HG02885 (cell line): ENCODE data around the gene NEUROG3.

Source experiments
- ATAC-seq: cut with Tn5 transposase; IDR thresholded peaks from one replicate; pipeline ENCODE4 v1.9.1; 2021; ENCODE audit warnings: mild to moderate bottlenecking; ENCODE audit not compliant: unreplicated experiment, poor library complexity

The NEUROG3 gene, protein sequence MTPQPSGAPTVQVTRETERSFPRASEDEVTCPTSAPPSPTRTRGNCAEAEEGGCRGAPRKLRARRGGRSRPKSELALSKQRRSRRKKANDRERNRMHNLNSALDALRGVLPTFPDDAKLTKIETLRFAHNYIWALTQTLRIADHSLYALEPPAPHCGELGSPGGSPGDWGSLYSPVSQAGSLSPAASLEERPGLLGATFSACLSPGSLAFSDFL

DNA sequence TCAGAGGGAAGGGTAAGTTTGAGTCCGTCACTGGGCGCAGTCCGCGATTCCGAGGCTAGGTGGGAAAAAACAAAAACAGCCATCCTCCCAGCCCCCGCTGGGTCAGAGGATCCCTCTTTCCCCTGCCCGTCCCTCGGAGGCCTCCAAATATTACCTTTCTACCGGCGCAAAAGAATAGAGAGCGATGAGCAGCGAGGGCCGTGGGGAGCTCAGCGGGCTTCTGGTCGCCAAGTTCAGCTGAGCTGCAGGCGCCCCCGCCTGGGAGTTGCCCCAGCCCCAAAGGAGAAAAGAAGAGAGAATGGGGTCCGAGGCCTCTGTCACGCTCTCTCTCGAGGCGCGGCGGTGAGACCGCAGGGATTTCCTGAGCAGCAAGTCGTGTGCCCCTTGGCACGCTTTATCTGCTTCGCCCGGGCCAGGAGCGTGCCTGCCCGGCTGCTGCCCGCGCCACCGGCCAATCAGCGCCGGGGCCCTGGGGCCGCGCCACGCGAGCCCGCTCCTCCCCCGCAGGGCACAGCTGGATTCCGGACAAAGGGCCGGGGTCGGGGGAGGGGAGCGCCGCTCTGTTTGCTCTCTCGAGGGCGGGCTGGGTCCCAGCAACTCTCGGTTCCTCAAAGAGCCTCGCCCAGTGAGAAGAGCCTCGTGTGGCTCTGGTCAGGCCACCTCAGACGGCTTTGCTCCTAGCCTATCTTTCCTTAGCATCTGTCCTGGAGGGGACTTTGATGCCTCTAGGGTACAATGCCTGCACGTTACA, at the start of gene NEUROG3:
TSS of gene NEUROG3 (minus strand) at position 367 of the 751 bp plus-strand sequence. CDS start 379 bp downstream, outside the sequence.
- peak; percentile 59 for ATAC-seq

DNA sequence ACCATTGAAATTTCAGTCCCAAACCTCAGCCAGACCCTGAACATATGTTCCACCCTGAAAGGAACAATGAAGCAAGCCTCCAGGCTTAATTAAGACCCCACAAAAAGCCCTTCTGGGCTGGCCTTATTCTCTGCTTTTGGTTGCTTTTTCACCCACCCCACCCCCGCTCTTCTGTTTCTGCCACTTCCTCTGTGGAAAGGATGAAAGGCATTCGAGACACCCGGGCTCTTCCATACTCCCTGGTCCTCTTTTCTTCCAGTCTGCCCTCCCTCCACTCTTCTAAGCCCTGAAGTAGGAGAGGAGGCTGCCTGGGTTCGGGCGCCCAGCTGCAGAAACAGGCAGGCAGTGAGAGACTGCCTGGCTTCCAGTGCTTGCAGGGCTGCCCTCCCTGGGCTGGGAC, 47.4 kb upstream of the NEUROG3 start:
- no peak for ATAC-seq

DNA sequence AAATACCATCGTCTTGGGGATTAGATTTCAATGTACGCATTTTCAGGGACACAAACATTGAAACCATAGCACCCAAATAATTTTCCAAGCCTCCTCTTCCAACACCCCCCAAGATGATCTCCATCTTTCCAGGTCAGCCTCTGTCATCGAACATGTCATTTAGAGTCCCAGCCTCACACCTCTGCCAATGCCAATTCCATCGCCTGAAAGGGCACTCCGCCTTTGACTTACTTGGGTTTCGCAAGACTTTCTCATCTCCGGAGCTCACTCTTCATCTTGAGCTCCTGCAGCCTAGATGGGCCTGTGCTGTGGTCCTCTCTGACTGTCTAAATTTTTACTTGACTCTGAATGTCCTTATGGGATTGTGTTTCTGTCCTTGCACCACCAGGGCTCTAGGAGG, 46.4 kb upstream of the NEUROG3 start:
- no peak for ATAC-seq

DNA sequence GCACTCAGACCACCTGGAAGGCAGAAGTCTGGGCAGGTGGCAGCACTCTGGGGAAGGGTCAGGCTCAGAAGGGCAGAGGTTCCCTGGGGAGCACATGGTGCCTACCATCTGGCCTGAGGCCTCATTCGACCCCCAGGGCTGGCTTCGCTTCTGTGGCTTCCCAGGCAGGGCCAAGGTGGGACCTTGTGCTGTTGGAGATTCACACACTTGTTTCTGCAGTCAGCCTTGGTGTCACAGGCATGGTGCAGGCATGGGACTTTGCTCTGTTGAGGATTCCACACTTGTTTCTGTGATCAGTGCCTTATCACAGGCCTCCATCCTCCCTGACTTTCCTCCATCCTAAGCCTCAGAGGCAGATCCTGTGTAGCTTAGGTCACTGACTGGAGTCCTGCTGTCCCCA, 45.5 kb upstream of the NEUROG3 start:
- no peak for ATAC-seq

DNA sequence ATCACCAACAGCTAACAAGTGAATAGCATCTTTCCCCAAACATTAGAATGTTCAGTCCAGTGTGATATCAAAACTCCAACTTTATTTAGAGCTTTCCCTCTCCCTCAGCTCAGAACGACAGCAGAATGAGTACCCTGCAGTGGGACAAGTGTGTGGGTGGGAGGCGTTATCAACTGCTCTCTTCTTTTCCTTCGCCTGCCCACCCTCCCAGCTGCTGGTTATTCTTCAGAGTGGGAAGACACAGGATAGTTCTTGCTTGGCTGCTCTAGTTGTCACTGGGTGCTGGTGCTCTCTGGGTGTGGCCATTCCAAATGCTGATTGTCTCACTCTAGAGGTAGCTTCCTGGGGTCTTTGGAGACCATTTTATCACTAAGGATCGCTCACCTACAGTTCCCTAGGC, 43.1 kb upstream of the NEUROG3 start:
- ATAC-seq, result no peak

DNA sequence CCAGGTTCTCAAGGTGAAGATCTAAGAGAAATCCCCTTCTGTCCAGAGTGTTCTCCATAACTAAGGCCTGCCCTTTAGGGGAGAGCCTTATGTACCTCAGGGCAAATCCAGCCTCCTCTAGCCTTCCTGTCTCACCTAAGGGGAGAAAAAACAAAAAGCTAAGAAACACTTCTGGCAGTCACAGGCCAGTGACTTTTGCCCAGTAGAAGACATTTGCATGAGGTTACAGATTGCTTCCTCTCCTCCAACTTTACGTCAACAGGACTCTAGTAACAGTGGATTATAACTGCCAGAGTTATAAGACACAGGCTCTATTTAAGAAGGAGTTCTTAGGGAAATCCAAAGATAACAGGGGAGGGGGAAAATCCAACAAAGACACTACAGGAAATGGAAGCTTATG, 40.9 kb upstream of the NEUROG3 start:
- no peak for ATAC-seq

DNA sequence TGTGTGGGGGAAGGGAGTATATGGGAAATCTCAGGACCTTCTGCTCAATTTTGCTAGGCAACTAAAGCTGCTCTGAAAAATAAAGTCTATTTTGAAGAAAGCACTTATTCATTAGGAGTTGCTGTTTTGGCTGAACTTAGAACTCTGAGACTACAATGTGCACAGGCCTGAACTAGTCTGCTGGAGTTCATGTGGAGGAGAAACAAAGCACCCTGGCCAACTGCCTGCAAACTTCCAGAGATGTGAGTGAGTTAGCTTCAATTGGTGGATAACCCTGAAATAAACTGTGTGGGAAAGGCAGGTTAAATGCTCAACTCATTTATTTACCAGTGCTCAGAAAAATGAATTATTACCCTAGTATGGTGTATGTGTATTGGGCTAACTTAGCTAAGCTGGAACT, 39.5 kb upstream of the NEUROG3 start:
- ATAC-seq, result no peak

DNA sequence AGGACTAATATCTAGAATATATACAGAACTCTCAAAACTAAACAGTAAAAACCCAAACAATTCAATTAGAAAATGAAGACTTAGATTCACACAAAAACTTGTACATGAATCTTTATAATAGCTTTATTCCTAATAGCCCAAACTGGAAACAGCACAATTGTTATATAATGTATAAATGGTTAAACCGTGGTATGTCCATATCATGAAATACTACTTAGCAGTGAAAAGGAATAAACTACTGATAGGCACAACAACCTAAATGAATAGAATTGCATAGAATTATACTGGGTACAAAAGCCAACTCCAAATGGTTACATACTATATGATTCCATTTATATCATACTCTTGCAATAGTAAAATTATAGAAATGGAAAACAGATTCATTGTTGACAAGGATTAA, 35.9 kb upstream of the NEUROG3 start:
- no peak for ATAC-seq

DNA sequence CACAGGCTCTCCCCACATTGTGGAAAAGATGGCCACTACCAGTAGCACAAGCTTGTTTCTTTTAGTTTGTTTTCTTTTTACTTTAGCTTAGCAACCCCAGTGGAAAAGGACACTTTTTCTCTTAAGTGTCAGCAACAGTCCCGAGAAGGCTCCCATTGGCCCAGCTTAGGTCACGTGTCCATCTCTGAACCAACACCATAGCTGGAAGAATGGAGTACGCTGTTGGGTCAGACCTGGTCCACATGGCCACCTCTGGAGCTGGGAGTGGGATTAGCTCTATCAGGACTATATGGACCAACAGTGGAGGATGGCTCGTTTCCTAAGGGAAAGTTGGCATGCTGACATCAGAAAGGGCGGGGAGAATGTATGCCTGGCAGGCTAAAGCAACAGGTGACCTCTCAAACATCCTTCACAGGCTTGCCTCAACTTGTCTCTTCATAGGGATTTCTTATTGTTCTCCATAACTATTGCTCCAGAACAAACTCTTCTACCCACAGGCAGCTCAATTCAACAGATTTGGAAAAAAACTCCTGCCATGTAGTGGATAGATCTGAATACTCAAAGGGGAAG, 27.6 kb upstream of the NEUROG3 start:
- no peak for ATAC-seq

DNA sequence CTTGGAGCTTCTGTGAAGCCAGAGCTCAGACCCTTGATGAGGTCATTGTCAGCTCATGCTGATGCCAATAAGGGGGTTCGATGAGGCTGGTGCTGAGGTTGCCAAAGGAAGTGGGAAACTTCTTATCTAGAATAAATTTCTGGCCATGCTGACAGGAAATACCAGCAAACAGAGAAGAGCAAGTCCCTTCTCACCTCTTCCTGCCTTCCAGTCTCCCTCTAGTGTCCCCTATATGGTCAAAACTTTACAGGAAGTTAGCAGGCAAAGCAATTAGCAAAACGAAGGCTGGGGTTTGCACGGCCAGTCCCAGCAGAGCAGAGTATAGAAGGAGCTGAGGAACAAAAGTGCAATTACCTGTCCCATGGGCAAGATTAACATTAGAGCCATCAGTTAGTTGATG, 15.1 kb upstream of the NEUROG3 start:
- no peak for ATAC-seq

DNA sequence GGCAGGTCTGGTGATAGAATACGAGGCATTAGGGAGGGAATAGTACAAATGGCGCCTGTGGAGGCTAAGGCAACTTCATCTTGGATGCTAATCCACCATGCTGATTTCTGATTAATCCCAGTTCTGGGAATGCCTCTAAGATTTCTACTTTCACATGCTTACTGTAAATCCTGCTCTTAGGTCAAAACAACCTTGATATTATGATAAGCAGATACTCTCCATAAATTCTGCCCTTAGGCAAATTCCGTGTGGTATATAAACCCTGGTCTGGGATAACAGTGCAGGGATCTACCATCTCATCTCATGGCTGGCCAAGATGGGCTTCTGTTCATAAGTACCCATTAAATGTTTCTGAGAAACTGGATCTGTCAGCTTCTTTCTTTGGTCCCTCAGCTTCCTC, 11.4 kb upstream of the NEUROG3 start:
- ATAC-seq, result no peak

DNA sequence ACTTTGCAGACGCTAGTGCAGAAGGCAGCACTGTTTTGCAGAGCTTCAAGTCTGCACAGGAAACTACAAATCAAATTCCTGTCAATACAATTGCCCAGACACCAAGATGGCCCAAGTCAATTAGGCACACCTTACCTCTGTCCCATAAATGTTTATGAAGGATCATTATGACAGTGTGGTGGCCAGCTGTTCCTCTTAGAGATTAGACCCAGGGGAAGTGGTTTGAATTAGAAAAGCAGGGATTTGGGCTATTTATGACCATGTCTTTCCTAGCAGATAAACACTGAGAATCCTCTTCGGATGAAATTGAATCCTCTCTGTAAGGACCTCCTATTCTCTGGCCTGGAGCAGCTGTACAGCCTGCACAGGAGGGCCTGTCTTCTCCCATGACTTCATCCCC, 9.9 kb upstream of the NEUROG3 start:
- no peak for ATAC-seq

DNA sequence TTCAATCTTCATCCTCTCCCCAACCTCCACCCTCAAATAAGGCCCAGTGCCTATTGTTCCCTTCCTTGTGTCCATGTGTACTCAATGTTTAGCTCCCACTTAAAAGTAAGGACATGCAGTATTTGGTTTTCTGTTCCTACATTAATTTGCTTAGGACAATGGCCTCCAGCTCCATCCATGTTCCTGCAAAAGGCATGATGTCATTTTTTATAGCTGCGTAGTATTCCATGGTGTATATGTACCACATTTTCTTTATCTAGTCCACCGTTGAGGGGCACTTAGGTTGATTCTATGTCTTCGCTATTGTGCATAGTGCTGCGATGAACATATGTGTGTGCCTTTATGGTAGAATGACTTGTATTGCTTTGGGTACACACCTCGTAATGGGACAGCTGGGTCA, 7.2 kb upstream of the NEUROG3 start:
- ATAC-seq, result no peak

DNA sequence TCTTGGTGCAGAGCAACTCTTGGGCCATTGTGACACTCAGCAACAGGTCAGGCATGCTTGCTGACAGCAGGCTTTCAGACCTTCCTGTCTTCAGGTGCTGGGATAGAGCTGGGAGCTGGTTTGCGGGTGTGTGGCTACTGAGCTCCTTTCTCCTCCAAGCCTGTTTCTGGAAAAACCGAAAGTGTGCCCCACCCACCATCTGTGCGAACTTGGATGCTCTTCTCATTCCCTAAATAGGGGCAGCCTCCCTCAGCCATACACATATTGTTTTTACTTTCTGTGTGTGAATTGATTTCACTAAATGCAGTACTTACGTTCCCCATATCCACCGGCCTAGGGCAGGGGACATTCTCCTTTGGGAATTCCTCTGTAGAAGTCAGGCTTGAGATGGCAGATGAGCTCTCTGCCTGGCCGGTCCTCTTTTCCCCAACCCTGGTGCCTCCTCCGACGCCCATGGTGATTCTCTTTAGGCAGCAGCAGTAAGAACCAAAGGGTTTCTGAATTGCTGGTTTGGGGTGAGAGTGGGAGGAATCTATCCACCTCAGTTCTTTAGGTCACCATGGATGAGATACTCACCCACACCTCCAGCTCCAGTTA, 6.3 kb upstream of the NEUROG3 start:
- ATAC-seq, result no peak

DNA sequence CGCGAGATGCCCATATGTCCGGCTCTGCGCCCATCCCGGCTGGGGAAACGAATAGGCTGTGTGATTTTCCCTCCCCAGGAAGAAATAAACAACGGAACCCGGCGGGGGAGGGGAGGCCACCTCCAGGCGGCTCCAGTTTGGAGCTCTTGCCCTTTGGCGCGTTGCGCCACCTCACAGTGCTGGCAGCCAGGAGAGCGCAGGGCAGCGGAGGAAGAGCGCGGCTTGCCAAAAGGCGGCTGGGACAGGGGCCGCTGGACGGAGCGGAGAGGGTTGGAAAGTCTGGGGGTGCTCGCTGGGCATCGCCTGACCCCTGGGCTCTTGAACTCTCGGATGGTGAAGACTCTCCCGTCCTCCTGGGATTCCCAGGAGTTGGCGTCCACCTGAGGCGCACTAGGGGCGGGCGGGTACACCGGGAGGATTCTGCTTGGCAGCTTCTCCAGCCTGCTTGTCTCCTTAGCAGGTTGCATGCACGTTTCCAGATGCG, 5.3 kb upstream of the NEUROG3 start:
- ATAC-seq, result no peak

DNA sequence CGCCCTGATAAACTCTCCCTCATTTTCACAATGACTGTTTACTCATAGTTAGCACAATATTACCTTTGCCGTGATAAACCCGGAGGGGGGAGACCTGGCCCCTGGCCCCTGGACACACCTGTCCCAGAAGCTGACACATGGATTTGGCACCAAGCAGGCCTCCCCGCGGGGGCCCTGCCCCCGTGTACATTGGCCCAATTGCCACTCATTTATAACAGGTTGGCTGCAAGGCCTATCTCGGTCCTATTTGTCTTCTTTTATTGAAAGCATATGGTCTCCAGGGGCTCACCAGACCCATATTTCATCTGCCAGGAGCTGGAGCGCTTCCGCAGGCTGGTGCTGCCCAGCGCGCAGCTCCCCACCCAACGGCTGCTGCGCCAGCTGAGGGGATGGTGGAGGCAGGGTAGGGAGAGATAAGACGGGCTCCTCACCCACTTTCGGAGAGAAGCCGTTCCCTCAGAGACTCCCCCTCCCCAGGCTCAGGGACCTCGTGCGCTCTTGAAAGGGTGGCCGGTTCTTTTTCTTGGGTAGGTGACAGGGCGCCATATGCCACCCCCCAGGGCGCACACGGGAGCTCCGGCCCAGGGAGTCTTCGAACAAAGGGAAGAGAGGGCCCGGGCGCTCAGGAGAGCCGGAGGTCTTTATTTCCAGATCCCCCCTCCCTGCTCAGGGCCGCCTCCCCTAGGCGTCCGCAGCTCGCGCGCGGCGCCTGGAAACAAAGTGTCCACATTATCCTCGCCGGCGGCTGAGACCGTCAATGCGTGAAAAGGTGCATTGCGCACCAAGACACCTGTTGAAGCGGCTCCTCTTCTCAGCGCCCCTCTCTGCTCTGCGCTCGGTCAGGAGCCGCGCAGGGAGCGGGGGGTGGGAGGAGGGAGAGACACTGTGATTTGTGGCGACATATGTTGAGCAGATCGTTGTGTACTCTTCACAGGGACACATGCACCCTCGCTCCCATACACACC, 4.3 kb upstream of the NEUROG3 start:
- no peak for ATAC-seq

DNA sequence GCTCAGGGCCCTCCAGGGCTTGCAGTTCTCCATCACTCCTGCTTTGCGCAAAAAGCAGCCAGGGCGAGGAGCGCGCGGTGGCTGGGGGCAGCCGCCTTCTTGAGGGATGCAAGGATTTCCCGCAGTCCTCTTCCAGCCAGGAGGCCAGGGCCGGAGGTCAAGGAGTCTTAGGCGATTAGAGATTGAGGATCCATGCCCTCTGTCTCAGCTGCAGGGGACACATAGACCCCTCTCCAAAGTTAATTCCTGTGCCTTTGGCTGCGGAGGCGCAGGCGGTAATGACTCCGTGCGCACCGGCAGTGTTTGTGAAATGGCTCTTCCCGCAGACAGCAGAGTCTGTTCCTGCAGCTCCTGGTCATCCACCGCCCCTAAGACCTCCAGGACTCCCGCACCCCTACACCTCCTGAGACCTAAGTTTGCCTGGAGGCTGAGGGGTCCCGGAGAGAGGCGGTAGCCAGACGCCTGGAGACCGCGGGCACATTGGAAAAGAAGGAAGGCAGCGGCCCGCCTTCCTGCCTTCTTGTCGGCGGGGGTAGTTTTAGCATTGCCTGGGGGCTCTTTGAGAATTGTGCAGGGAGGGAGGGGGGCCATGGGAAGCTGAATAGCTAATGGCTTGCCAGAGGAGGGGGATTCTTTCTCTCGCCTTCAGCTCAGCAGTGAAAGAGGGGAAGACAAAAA, 3.3 kb upstream of the NEUROG3 start:
- no peak for ATAC-seq

DNA sequence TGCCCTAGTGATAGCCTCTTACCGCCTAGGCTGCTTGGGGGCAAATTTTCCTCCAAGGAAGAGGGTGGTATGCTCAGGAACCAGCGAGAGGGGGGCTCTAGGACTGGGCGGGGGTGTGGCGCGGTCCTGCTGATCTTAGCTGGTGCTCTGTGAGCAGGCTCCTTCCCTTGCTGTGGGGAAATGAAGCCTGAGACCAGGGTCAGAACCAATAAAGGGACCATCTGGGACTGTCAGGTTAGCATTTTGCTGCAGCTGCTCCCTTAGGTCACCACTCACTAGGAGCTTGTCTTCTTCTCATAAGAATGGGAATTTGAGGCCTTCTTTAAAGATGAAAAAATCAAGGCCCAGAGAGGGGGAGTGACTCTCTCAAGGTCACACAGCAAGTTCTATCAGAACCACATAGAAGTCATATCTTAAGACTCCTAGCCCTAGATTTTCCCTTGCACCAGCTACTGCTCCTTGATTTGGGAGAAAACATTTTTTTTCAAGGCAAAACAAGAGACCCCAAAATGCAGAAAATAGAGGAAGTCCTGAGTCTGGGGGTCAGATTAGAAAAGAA, 2.0 kb upstream of the NEUROG3 start:
- ATAC-seq, result no peak

DNA sequence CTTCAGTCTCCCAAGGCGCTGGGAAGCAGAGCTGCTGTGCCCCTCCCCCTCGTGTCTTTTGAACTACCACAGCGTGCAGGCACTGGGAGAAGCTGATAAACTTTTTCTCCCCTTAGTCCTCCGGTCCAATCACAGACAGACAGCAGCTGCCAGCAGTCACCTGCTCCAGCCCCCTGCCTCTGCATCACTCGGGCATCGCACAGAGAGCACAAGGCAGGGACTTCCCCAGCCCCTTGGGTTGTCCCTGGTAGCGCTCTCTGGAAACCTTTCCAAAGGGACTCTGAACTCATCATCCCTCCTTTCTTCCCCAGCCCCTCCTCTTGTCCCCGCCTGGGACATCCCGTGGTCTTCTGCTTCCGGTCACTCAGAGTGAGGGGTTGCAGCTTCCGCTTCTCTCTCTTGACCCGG, 1.4 kb upstream of the NEUROG3 start:
- ATAC-seq, result no peak
